ENCODE measurements around the gene DLAT. TPM values are rescaled to one million over a fixed set of nuclear protein-coding genes. Genes with fewer than 3 reads are reported as not detected.

Gene DLAT
- total RNA-seq, 2 experiments from 2014 or later, result 26.2 to 26.7 TPM

Other genes starting within 250 kb of the DLAT start
- 10 to 100 TPM; 24.8 to 25.0 TPM for gene ALG9, start 153.8 kb upstream of the DLAT start, total RNA-seq
- gene FDXACB1, start 146.2 kb upstream of the DLAT start, total RNA-seq, result 1 to 10 TPM; 2.9 to 3.6 TPM
- 10 to 100 TPM; 19.0 to 19.4 TPM for gene CFAP68, start 145.9 kb upstream of the DLAT start, total RNA-seq
- gene CRYAB, start 113.6 kb upstream of the DLAT start, total RNA-seq, result not detected
- gene HSPB2, start 112.7 kb upstream of the DLAT start, total RNA-seq, result not detected
- gene C11orf52, start 106.5 kb upstream of the DLAT start, total RNA-seq, result not detected
- 1 to 10 TPM; 5.6 to 7.4 TPM for gene DIXDC1, start 88.1 kb upstream of the DLAT start, total RNA-seq
- under 1 TPM in 1 of 2 experiments, not detected in 1; 0.18 TPM for gene PIH1D2, start 48.6 kb downstream of the DLAT start, total RNA-seq
- gene NKAPD1, start 48.9 kb downstream of the DLAT start, total RNA-seq, result 10 to 100 TPM; 21.2 to 23.9 TPM
- gene TIMM8B, start 61.3 kb downstream of the DLAT start, total RNA-seq, result 10 to 100 TPM; 38.9 to 40.0 TPM
- gene SDHD, start 61.5 kb downstream of the DLAT start, total RNA-seq, result 10 to 100 TPM; 76.7 to 78.5 TPM
- gene IL18, start 138.7 kb downstream of the DLAT start, total RNA-seq, result not detected
- under 1 TPM in 1 of 2 experiments, not detected in 1; 0.30 TPM for gene TEX12, start 142.0 kb downstream of the DLAT start, total RNA-seq
- 1 to 10 TPM; 1.0 to 1.4 TPM for gene BCO2, start 150.1 kb downstream of the DLAT start, total RNA-seq
- 10 to 100 TPM; 20.5 to 22.9 TPM for gene PTS, start 201.0 kb downstream of the DLAT start, total RNA-seq
- gene PLET1, start 235.5 kb downstream of the DLAT start, total RNA-seq, result not detected

Data from activated CD4-positive, alpha-beta memory T cell treated with anti-CD3 and anti-CD28 coated beads, Interleukin-2, amount 10 ng/mL, durations not matched to agents 7 days and 5 days (primary cell).